Astrocyte of the cerebellum (primary cell): ENCODE data around the gene CNTNAP2.

Experiments
- DNase-seq: peaks from one replicate; pipeline ENCODE4 v3.0.0-alpha.2; 2011; ENCODE audit warnings: low read depth
- H3K4me3 ChIP-seq: 2 replicates; pipeline ENCODE4 v1.5.1; 2011; ENCODE audit warnings: mild to moderate bottlenecking, low read depth, low read length, moderate library complexity
- in situ Hi-C: cut with HindIII; loops from 2 replicates; pipeline ENCODE4 v1.10.0; 2017; ENCODE audit warnings: low sequenced_read_pairs
- TF ChIP-seq, protein P1 (sequence below): IDR thresholded peaks from 2 replicates; pipeline ENCODE4 v1.5.1; 2012; ENCODE audit warnings: low read length, low read depth, moderate library complexity, mild to moderate bottlenecking; ENCODE audit errors: missing control alignments

Gene CNTNAP2

DNA sequence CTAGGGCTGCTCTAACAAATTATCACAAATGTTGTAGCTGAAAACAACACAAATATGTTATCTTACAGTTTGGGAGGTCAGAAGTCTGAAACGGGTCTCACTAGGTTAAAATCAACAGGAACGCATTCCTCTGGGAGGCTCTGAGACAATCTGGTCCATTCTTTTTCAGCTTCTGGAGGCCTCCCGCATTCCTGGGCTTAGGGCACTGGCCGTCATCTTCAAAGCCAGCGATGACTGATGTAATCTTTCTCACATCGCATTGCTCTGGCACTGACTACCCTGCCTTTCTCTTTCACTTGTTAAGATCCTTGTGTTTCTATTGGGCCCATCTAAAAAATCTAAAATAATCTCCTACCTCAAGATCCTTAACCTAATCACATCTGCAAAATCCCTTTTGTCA is 1402.5 kb downstream of the CNTNAP2 start:
- in situ Hi-C loops = loop anchor here (25.0 kb wide), 1 partner anchor 107 kb away; no protein-coding TSS in a partner anchor
- H3K4me3 ChIP-seq = no peak overlapping the region
- TF ChIP-seq, protein P1, sequence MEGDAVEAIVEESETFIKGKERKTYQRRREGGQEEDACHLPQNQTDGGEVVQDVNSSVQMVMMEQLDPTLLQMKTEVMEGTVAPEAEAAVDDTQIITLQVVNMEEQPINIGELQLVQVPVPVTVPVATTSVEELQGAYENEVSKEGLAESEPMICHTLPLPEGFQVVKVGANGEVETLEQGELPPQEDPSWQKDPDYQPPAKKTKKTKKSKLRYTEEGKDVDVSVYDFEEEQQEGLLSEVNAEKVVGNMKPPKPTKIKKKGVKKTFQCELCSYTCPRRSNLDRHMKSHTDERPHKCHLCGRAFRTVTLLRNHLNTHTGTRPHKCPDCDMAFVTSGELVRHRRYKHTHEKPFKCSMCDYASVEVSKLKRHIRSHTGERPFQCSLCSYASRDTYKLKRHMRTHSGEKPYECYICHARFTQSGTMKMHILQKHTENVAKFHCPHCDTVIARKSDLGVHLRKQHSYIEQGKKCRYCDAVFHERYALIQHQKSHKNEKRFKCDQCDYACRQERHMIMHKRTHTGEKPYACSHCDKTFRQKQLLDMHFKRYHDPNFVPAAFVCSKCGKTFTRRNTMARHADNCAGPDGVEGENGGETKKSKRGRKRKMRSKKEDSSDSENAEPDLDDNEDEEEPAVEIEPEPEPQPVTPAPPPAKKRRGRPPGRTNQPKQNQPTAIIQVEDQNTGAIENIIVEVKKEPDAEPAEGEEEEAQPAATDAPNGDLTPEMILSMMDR = no peak
- DNase-seq = no peak

DNA sequence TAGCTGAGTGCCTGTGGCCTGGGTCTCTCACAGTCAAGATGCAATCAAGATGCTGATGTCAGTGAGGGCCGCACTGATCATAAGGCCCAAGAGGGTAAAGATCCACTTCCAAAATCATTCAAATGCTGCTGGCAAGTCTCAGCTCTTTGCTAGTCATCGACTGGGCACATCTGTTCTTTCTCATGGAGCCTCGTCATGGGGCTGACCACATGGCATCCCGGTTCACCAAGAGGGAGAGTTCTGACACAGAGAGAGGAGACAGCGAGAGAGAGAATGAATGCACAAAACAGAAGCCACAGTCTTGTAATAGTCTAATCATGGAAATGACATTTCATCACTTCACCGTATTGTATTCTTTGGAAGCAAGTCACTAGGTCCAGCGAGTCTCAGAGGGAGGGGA is 1406.5 kb downstream of the CNTNAP2 start:
- H3K4me3 ChIP-seq = no peak overlapping the region
- TF ChIP-seq, protein P1 = no peak
- no peak for DNase-seq
- in situ Hi-C loops = loop anchor here (5.0 to 25.0 kb wide), 2 partner anchors 49 to 111 kb away; no protein-coding TSS in a partner anchor

DNA sequence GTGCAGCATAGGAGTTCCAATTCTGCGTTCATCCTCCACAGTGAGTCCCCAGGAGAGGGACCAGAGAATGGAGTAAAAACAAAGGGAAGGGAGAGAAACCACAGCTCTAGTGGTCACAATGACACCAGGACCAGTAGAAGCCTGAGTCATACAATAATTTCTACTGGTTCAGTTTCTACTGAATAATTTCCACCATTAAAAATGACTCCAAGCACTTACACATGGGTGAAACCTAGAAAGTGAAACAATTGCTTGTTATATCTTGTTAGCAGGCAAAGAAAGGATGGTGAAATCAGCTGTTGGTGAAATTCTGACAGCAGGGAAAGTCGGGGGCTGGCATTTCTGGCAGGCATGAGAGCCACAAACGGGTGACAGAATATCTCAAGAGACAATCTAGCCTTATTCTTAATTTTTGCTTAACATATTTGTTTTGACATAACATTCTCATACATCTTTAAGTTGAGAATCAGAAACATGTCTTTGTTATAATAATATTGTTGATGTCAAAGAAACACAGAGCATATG is 1408.2 kb downstream of the CNTNAP2 start:
- in situ Hi-C loops = loop anchor here (5.0 to 25.0 kb wide), 2 partner anchors 48 to 112 kb away; no protein-coding TSS in a partner anchor
- TF ChIP-seq, protein P1 = no peak
- no peak overlapping the region for H3K4me3 ChIP-seq
- no peak for DNase-seq

DNA sequence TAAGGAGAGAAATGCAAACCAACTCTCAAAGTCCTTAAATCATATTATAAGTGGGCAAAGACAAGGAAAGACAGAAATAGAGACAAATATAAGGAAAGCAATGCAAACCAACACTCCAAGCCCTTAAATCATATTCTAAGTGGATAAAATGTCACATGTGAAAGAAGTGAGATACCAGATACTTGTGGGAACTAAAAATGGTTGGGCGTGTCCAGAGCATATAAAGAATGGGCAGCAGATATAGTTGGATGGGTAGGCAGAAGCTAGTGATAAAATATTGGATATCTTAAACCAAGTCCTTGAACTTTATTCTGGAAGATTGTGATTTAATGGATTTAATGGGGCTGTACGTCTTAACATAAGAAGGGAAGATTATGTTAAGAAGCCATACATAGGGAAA is 1408.7 kb downstream of the CNTNAP2 start:
- in situ Hi-C loops = no loop called here
- no peak overlapping the region for H3K4me3 ChIP-seq
- TF ChIP-seq, protein P1 = no peak
- DNase-seq = no peak

DNA sequence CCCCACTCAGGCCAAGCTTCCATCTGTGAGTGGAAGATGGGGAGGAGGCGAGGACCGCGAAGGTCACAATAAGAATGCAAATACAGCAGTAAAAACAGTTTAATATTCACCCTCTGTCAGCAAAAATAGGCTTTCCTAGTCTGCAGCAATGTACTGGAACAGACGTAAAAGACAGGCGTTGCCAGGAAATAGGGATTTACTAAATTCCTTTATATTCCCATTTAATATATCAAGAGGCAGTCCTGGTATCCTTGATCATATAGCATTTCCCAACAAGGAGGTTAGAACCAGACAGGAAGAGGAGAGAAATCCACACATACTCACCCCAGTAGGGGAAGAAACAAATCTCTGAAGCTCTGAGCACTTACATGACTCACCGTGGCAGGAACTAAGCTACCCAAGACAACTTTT is 1419.1 kb downstream of the CNTNAP2 start:
- no peak overlapping the region for H3K4me3 ChIP-seq
- in situ Hi-C loops = no loop called here
- TF ChIP-seq, protein P1 = no peak
- no peak for DNase-seq

DNA sequence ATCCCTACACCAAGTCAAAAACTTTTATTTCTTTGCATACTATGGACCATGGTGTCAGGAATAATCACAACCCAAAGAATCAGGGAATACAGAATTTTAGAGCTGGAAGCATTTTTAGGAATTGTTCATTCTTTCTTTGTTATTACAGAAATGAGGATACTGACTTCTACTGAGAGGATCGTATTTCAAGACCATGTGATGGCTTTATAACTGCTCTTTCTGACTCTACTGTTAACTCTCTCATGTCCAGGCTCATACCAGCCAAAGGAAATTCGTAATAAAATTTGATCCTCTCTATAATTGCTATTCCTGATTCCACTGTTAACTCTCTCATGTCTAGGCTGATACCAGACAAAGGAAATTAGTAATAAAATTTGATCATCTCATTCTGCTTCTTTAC is 1423.1 kb downstream of the CNTNAP2 start:
- in situ Hi-C loops = no loop called here
- no peak overlapping the region for H3K4me3 ChIP-seq
- DNase-seq = no peak
- TF ChIP-seq, protein P1 = no peak
